ENCODE results near the gene CALN1. TPM values are rescaled to one million over a fixed set of nuclear protein-coding genes. Genes with fewer than 3 reads are reported as not detected.
"Not testable (repeated sequence)": the region's sequence is repeated elsewhere in the genome, so short reads cannot be mapped to it uniquely, and the experiment has no call there.

Gene CALN1
- polyA plus RNA-seq, 10 donors = 1.2 to 3.8 (median 1.7) TPM

DNA sequence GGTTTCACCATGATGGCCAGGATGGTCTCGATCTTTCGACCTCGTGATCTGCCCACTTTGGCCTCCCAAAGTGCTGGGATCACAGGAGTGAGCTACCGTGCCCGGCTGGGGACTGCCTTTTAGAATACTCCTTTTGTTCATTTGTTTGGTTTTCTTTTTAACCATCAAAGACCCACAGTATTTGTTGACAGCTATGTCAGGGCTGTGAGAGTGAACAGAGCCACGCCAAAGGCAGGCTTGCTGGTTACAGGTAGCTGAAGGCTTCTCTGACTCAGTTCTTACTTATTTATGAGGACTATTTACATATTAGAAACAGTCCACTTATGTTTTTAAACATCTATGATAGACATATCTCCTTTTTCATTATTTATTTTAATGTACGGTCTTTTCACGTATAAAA lies 544.5 kb downstream of the CALN1 start:
- DNase-seq = no peak

DNA sequence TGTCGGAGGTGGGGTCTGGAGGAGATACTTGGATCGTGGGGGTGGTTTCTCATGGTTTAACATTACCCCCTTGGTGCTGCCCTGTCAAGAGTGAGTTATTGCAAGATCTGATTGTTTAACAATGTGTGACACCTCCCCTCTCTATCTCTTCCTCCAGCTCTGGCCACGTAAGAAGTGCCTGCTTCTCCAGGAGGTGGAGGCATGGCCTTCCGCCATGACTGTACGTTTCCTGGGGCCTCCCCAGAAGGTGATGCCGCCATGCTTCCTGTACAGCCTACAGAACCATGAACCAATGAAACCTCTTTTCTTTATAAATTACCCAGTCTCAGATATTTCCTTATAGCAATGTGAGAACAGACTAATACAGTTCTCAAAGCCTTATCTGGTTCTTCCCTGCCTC lies 547.0 kb downstream of the CALN1 start:
- DNase-seq = no peak

DNA sequence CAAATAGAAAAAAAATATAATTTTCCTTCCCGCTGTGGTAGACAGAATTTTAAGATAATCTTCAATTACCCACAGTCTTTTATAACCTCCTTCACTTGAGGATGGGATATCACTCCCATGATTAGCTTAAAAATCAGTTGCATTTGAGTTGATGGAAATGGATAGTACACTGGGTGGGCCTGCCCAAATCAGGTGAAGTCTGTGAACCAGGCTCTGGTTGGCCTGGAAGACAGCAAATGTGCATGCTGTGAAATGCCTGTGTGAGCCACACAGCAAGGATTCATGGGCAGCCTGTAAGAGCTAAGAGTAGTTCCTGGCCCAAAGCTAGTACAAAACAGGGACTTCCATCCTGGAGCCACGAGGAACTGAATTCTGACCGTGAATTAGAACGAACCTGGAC lies 548.0 kb downstream of the CALN1 start:
- no peak for DNase-seq

DNA sequence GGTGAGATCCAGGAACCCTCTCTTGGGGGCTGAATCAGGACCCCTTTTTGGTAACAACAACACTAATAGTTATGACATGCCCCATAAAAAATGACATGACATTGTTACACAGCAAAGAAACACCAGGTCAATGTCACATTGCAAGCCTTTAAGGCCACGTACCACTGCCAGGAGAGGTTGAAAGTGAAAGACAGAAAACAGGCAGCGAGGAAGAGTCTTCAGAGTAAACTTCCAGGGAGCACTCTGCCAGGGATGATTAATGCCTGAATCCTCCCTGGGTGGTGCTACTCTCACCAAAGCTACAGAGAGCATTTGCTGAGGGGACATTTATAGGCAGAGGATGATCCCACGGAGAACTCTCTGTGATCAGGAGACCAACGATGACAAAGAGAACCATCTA lies 551.6 kb downstream of the CALN1 start:
- DNase-seq = no peak

DNA sequence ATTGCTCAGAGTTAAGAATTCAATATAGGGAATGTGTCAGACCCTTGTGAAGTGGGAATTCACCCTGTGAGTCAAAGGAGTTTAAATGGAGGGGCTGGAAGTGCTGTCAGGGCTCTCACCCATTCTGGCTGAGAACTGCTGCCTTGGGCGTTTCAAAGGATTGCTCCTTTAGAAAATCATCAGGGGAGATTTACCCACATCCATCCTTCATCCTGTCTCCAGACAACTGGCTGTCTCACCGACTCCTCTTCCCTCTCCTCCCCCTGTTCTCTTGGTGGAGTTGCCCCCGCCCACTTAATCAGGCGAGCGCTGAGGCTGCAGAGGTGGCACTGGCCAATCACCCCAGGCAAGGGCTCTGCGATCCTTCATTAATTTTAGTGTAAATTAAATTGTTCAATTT lies 554.8 kb downstream of the CALN1 start:
- DNase-seq = no peak

DNA sequence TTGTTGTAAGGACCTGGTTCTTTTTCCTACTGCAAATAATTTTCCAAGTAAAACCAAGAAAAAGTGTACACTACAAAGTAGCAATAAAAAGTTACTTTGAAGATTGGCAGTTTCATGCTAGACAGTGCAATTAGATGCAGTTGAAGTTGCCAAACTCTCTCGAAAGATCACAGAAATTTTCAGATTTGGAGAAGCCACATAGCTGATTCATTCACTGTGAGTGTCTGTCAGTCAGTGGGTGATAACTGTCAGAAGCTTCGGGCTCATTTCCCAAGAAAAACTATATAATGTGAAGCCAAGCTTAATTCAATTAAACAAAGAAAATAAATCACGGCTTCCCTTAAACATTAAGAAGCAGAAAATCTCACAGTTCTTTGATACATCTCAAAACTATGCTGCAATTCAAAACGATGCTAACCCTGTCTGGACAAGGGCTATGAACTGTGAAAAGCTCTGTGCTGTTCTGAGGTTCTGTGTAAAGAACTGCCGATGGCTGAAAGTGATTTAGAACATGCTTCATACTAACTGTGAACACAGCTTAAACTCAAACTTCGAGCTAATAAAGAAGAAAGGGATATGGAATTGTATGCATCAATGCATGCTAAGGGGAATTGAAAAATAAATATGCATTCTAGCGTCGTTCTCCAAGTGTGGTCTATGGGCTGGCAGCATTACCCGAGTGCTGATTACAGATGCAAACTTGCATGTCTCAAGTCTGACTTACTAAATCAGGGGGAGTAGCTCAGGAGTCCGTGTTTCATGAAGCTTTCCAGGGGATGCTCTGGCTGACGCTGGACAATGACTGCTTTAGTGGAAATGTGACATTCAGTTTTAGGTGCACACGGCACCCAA lies 557.4 kb downstream of the CALN1 start:
- peak in 1 of 3 donors; percentile 33 for DNase-seq

DNA sequence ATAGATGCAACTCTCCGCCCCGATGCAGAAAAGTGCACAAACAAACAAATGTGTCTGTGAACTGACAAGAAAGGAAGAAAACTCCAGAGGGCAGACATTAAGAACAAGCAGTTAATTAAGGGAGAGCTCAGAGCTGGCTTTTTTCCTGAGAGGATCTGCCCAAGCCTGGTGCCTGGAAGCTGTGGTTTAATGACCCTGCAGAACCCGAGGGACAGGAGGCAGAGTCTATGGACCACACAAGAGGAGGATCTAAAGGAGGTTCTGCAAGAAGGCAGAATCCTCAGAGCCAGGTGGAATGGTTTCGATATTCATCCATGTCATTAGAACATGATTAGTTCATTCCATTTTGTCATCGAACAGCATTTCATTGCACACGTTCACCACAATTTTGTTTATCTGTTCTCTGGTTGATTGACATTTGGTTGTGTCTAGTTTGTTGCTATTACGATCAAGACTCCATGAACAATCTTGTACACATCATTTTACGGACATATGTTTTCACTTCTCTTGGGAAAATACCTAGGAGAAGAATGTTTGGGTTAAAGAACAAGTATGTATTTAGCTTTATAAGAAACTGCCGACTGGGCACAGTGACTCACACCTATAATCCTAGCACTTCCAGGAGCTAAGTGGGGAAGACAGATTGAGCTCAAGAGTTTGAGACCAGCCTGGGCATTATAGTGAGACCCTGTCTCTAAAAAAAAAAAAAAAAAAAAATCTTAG lies 560.2 kb downstream of the CALN1 start:
- peak in 1 of 3 donors; percentile 24 for DNase-seq

DNA sequence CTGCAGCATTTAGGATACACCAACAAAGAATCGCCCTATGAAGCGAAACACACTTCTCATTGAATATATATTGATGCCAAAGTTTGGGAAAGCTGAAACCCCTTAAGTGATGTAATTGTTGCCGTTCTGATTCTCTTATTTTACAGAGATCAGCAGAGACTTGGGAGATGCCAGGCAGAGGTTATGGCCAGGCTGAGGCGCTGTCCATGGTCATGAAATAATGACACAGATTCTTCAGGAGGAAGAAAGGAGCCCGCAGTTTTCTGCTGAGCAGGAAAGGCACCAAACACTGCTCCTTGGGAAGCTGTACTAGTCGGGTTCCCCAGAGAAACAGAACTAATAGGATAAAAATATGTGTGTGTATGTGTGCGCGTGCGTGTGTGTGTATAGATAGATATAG lies 566.0 kb downstream of the CALN1 start:
- DNase-seq = peak in 2 of 3 donors; percentile 14 to 52

DNA sequence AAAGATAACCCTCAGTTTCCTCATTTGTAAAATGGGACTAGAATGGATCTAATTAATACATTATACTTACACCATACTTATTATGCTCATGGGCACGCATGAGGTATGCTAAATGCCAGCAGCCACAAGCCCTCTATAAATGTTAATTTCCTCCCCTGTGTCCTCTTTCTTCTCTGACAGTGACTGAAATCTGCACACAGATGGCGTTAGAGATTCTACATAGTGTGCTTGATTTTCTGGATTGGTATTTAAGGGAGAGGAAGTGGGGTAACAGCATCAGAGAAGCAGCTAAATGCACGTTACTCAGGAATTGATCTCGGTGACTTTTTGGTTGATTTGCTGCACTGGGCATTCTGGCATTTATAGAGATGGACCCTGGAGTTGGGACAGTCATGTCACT lies 568.5 kb downstream of the CALN1 start:
- DNase-seq = no peak

DNA sequence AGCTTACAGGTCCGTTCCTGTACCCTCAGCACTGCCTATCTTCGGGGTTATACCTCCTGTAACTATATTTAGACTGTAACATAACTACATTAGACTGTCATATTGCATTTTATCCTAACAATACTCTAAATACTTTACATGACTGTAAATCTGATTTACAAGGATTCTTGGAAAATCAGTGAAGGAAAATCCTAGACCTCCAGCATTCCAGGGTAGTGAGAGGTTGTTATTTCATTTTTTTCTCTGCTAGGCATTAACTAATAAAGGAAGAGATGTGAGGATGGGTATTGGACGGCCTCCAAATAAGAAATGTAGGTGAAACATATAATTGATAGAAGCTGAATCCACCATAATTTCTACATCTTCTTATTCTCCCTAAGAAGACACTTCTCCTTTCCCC lies 569.4 kb downstream of the CALN1 start:
- DNase-seq = no peak

DNA sequence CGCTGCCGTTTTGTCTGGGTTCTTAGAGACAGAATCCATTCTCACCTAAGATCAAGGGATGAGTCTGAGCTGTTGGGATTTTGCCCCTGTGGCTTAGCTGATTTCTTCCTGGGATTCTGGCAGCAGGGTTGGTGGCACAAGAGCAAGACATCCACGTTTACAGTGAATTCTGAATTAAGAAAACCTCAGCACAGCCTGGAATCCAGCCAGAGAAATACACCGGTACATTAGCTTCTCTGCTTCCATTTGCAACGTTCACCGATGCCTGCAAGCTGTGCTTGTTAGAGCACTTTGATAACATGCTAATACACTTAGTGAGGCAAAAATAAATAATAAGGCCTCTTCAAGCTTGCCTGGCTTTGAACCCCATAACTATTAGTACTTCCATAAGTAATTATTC lies 569.8 kb downstream of the CALN1 start:
- no peak for DNase-seq

DNA sequence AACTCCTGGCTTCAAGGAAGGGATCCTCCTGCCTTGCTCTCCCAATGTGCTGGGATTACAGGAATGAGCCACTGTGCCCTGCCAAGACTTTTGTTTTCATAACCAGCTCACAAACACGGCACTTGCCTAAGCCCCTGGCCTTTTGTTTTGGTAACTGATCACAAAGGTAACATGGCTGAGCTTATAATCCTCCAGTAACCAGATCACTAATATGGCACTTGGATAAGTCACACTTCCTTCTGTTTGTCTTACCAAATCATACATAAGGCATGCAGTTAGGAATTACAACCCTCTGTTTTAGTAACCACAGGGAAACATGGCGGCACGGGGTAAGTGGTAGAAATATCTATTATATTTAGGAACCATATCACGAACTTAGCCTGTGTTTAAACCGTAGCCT lies 577.1 kb downstream of the CALN1 start:
- peak in 1 of 3 donors; percentile 31 for DNase-seq

DNA sequence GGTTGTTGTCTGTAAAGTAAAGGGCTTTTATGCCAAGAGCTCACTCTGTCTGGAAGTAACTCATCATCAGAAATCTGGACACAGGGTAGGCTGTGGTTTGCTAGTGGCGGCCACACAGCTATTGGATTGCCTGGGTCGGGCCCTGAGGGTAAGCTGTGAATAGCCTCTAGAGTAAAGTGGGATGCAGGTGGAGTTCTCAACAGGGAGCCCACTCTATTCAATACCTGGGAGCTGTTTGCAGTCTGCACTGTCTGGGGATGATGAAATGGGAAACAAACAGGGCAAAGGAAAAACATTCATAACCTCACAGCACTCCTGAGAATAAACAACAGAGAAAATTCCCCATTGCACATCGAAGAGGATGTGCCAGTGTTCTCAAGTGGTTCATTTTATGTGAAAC lies 582.6 kb downstream of the CALN1 start:
- DNase-seq = no peak

DNA sequence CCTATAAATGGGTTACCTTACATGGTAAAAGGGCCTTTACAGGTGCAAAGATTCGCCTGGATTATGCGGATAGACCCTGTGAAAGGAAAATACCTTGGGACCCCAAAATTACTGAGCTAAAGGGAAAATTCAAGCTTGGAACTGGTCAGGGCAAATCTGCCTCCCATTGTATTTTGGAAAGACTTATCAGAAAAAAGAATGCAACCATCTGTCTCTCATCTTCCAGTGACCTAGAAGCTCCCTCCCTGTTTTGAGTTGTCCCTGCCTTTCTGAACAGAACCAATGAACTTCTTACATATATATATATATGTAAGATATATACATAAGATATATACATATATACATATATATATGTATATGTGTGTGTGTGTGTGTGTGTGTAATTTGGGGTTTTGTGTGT lies 583.8 kb downstream of the CALN1 start:
- DNase-seq = no peak

DNA sequence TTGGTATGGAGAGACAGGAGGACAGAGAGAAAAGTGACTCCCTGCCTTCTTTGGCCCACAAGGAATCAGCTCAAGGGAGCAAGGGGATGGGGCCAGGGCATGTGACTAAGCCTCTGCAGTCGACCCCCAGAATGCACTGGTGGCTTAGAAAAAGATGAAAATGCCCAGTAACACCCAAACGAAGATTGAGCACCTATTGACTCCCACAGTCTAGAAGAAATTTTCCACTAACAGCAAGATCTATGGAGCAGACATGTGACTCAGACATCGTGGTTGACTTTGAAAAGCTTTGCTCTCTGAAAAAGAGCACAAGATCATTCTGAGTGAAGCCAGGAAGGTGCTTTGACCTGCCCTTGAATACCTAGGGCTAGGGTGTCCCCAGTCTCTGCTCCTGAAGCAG lies 586.0 kb downstream of the CALN1 start:
- DNase-seq = no peak

DNA sequence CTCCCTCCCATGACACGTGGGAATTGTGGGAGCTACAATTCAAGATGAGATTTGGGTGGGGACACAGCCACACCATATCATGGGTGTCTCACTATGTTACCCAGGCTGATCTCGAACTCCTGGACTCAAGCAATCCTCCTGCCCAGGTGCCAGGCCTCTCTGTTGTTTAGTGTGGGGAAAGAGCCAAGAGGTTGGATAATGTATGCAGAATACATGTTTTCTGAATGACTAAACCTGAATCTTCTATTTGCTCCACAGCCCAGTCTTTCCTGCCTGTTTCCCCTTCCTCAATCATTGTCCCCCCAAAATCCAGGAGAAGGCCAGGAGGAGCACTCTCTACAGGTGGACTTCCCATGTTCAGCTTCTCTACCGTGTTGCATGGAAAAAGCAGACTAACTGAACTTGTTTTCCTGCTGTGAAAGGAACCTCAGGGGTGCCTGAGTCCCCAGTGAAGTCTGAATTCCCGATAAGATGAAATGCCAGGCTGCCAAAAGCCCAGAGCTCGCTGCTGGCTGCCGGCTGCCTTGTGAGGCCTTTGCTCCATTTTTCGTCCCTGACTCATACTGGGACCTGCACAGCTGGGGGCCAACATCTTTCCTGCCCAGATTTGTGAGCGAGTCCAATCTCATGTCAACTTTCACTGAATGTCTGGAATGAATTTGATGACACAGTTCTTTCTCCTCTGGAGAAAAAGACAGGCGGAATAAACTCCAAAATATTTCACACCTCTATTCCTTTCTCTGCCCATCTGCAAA lies 588.0 kb downstream of the CALN1 start:
- DNase-seq = peak; percentile 3 to 91 (median 16)

DNA sequence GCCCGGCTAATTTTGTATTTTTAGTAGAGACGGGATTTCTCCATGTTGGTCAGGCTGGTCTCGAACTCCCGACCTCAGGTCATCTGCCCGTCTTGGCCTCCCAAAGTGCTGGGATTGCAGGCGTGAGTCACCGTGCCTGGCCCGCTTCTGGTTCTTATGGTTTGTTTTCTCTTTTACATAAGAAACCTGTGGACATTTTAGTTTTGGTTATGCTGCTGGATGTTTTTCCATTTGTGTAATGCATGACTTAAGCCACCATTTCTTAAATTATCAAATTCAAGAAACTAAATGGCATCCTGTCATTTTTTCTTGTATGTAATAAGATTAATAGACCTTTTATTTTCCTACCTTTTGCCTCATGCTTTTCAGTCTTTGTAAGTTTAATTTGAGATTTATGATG lies 589.7 kb downstream of the CALN1 start:
- DNase-seq = not testable (repeated sequence)

DNA sequence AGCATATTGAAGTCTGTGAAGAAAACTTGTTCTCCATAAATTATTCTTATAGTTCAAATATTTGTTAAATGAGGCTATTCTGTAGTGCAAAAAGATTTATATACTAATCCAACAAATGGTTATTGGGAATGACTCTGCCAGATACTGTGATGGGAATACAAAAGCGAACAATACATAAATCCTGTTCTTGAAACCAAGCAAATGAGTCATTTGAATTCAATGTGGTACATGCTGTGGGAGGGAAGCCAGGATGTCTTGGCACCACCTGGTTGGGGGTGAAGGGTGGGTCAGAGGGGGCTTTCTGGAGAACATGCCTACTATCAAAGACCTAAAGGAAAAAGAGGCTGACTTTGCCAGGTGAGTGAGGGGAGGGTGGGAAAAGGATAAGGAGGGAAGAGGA lies 594.2 kb downstream of the CALN1 start:
- no peak for DNase-seq

DNA sequence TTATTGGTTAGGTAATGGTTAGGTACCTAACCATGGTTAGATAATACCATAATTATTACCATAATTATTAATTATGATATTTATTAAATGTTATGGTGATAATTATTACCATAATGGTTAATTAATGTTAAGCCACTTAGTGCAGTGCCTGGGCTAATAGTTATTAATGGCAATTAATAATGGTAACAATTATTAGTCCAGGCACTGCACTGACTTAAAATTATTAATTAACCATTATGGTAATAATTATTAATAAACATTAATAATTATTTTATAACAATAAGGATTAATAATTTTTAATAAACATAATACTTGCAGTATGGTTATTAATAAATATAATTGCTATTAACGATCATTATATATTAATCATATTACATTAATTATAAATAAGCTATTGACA lies 604.0 kb downstream of the CALN1 start:
- no peak for DNase-seq

DNA sequence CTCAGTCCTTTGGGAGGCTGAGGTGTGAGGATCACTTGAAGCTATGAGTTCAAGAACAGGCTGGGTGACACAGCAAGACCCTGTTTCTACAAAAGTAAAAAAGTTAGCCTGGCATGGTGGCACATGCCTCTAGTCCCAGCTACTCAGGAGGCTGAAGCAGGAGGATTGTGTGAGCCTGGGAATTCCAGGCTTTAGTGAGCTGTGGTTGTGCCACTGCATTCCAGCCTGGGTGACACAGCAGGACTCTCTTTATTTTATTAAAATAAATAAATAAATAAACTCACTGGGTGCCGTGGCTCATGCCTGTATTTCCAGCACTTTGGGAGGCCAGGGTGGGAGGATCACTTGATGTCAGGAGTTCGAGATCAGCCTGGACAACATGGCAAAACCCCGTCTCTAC lies 607.9 kb downstream of the CALN1 start:
- no peak for DNase-seq

DNA sequence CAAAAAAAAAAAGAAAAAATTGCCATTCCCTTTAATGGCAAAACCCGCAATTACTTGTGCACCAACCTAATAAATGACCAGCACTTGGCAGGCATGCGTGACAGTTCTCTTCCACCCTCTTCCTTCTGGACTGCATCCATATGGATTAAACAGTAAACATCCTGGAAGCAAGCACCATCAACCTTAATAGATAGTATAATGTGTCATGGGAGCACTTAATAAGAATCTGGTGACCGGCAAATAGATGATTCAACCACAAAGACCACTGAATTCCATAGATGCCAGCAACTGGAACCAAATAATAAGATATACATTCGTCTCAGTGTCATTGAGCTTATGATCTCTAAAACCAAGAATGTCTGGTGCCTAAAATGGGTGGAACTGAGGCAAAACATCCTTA lies 610.2 kb downstream of the CALN1 start:
- DNase-seq = peak in 1 of 3 donors; percentile 43

DNA sequence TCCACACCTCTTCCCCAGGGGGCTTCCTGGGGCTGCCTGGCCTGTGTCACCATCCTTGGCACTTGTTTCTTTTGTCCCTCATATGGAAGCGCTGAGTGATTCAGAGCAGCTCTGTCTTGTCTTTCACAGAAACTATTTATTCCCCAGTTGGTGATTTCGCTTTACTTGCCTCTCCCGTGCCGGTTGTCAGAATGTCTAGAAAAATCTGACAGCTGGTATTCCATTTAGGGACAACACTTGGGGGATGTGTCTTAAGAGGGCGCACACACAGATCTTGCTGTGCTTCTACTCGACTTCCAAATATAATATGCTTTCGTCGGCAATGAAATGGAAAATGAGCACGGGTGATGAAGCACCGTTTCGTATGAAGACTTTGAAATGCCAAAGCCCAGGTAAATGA lies 611.8 kb downstream of the CALN1 start:
- no peak for DNase-seq

DNA sequence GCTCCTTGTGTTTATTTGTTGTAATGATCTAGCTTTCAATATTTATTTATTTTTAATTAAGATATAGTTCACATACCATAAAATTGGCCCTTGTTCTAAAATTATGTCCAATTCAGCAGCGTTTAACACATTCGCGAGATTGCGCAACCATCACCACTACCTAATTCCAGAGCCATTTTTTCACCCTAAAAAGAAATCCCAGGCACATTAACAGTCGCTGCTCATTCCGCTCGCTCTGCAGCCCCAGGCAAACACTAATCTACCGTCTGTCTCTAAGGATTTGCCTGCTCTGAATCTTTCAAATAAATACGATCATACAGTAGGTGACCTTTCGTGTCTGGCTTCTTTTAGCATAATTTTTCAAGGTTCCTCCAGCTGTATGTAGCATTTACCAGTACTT lies 616.7 kb downstream of the CALN1 start:
- no peak for DNase-seq
